IMR-90 (cell line): ENCODE results near the gene NTM. TPM values are rescaled to one million over a fixed set of nuclear protein-coding genes. Genes with fewer than 3 reads are reported as not detected.

Experiments
- ATAC-seq: fragments of 200-7000 bp; cut with Tn5 transposase; 2 replicates; pipeline ENCODE4 v1.9.1; 2020; ENCODE audit warnings: low read depth, mild to moderate bottlenecking, moderate library complexity
- BruUV-seq: library from RNA; stranded (reverse); fragments of 400-500 nt; replicated peaks from 2 replicates; lab custom pipeline; 2021; lab: Mats Ljungman, UMichigan
- CTCF ChIA-PET: fragments of 300-600 bp; formaldehyde crosslinking; extraction: SDS; loops from one replicate; lab custom pipeline; 2021; ENCODE audit warnings: antibody characterized with exemption; lab: Yijun Ruan, JAX
- POLR2A ChIA-PET: fragments of 300-600 bp; sonication (Branson Sonifier 250); formaldehyde crosslinking; loops from one replicate; lab custom pipeline; 2022; ENCODE audit warnings: antibody characterized with exemption; ENCODE audit not compliant: unreplicated experiment; lab: Charles Lee
- DNase-seq: peaks from one replicate; pipeline ENCODE4 v3.0.0; 2013
- H2AFZ ChIP-seq: replicated peaks from 2 replicates; pipeline ENCODE3; 2013; ENCODE audit warnings: low read length, mild to moderate bottlenecking; ENCODE audit not compliant: poor library complexity
- H2AK5ac ChIP-seq: 2 replicates; pipeline ENCODE4 v1.6.1; 2013; ENCODE audit warnings: low read depth, low read length, inconsistent platforms
- H2AK9ac ChIP-seq: replicated peaks from 2 replicates; pipeline ENCODE3; 2013; ENCODE audit warnings: mild to moderate bottlenecking, low read depth, low read length, moderate library complexity; ENCODE audit not compliant: poor library complexity
- H2BK120ac ChIP-seq: 2 replicates; pipeline ENCODE4 v1.6.1; 2013; ENCODE audit warnings: low read depth, low read length, inconsistent platforms
- H2BK15ac ChIP-seq: 3 replicates; pipeline ENCODE4 v1.6.1; 2013; ENCODE audit warnings: low read depth, low read length, inconsistent platforms
- H2BK20ac ChIP-seq: 2 replicates; pipeline ENCODE4 v1.6.1; 2013; ENCODE audit warnings: low read depth, mild to moderate bottlenecking, inconsistent platforms, low read length, moderate library complexity
- H2BK5ac ChIP-seq: 2 replicates; pipeline ENCODE4 v1.6.1; 2013; ENCODE audit warnings: mild to moderate bottlenecking, low read depth, low read length, inconsistent platforms; ENCODE audit not compliant: poor library complexity, severe bottlenecking
- H3K14ac ChIP-seq: replicated peaks from 2 replicates; pipeline ENCODE4 v1.6.1; 2013; ENCODE audit warnings: low read depth, low read length, inconsistent platforms
- H3K18ac ChIP-seq: 2 replicates; pipeline ENCODE4 v1.6.1; 2013; ENCODE audit warnings: low read depth, low read length, control low read depth
- H3K23ac ChIP-seq: 2 replicates; pipeline ENCODE4 v1.6.1; 2013; ENCODE audit warnings: low read depth, low read length, inconsistent platforms
- H3K27ac ChIP-seq: 2 replicates; pipeline ENCODE4 v1.5.1; 2013; ENCODE audit warnings: mild to moderate bottlenecking, control low read depth, low read length; ENCODE audit not compliant: insufficient read depth
- H3K27me3 ChIP-seq: 2 replicates; pipeline ENCODE4 v1.6.1; 2013; ENCODE audit warnings: low read length; ENCODE audit not compliant: control insufficient read depth, insufficient read depth
- H3K36me3 ChIP-seq: 2 replicates; pipeline ENCODE4 v1.6.1; 2013; ENCODE audit warnings: low read length, mixed read lengths; ENCODE audit not compliant: control insufficient read depth, insufficient read depth
- H3K4ac ChIP-seq: 2 replicates; pipeline ENCODE4 v1.6.1; 2013; ENCODE audit warnings: low read depth, low read length, inconsistent platforms
- H3K4me1 ChIP-seq: 2 replicates; pipeline ENCODE4 v1.6.1; 2013; ENCODE audit warnings: low read length, mixed read lengths; ENCODE audit not compliant: control insufficient read depth, insufficient read depth
- H3K4me2 ChIP-seq: 2 replicates; pipeline ENCODE4 v1.6.1; 2013; ENCODE audit warnings: low read depth, mild to moderate bottlenecking, control low read depth, low read length, moderate library complexity
- H3K4me3 ChIP-seq: 2 replicates; pipeline ENCODE4 v1.5.1; 2013; ENCODE audit warnings: low read depth, mild to moderate bottlenecking, control low read depth, low read length, moderate library complexity; ENCODE audit not compliant: insufficient read depth
- H3K56ac ChIP-seq: 2 replicates; pipeline ENCODE4 v1.6.1; 2013; ENCODE audit warnings: low read length, inconsistent platforms; ENCODE audit not compliant: insufficient read depth; ENCODE audit errors: extremely low read depth
- H3K79me1 ChIP-seq, 2 experiments: 2 replicates each; pipeline ENCODE4 v1.6.1; 2013; ENCODE audit warnings: low read length in 2 of 2, inconsistent platforms in 1 of 2, low read depth in 1 of 2
- H3K9ac ChIP-seq: 2 replicates; pipeline ENCODE4 v1.6.1; 2013; ENCODE audit warnings: low read depth, low read length, control low read depth
- H3K9me1 ChIP-seq: 2 replicates; pipeline ENCODE4 v1.6.1; 2013; ENCODE audit warnings: low read length, inconsistent platforms; ENCODE audit not compliant: insufficient read depth
- H3K9me3 ChIP-seq: 2 replicates; pipeline ENCODE4 v1.6.1; 2013; ENCODE audit warnings: low read length; ENCODE audit not compliant: control insufficient read depth, insufficient read depth
- H4K20me1 ChIP-seq: 2 replicates; pipeline ENCODE4 v1.6.1; 2013; ENCODE audit warnings: low read length, inconsistent platforms; ENCODE audit not compliant: insufficient read depth
- H4K5ac ChIP-seq: 2 replicates; pipeline ENCODE4 v1.6.1; 2013; ENCODE audit warnings: mild to moderate bottlenecking, low read depth, low read length, control low read depth
- H4K8ac ChIP-seq, 2 experiments: 2 replicates each; pipeline ENCODE4 v1.6.1; 2013; ENCODE audit warnings: low read depth in 2 of 2, low read length in 2 of 2, control low read depth in 1 of 2, inconsistent platforms in 1 of 2
- H4K91ac ChIP-seq: 2 replicates; pipeline ENCODE4 v1.6.1; 2013; ENCODE audit warnings: low read depth, low read length, inconsistent platforms; ENCODE audit not compliant: insufficient read depth
- CEBPB ChIP-seq: IDR thresholded peaks from 2 replicates; pipeline ENCODE4 v1.6.1; 2012; ENCODE audit warnings: low read depth, low read length, improper control_type of control experiment
- CHD1 ChIP-seq: IDR thresholded peaks from 2 replicates; pipeline ENCODE4 v1.6.1; 2012; ENCODE audit warnings: low read depth, low read length, improper control_type of control experiment
- CTCF ChIP-seq: conservative IDR thresholded peaks from 2 replicates; pipeline ENCODE4 v1.5.1; 2012; ENCODE audit warnings: mild to moderate bottlenecking, low read depth, low read length, improper control_type of control experiment
- FOS ChIP-seq: fragments of 150-350 bp; IDR thresholded peaks from 2 replicates; pipeline ENCODE4 v1.6.1; 2016; ENCODE audit warnings: low read depth, low read length
- MAZ ChIP-seq: IDR thresholded peaks from 2 replicates; pipeline ENCODE4 v1.6.1; 2012; ENCODE audit warnings: low read depth, mild to moderate bottlenecking, low read length, improper control_type of control experiment, moderate library complexity, borderline replicate concordance
- MXI1 ChIP-seq: IDR thresholded peaks from 2 replicates; pipeline ENCODE4 v1.6.1; 2012; ENCODE audit warnings: low read depth, mild to moderate bottlenecking, low read length, moderate library complexity, borderline replicate concordance
- NFE2L2 ChIP-seq: fragments of 150-350 bp; IDR thresholded peaks from 2 replicates; pipeline ENCODE4 v1.6.1; 2016; ENCODE audit warnings: low read depth, mild to moderate bottlenecking, low read length
- POLR2A ChIP-seq: IDR thresholded peaks from 2 replicates; pipeline ENCODE4 v1.6.1; 2012; ENCODE audit warnings: mild to moderate bottlenecking, low read depth, low read length
- RAD21 ChIP-seq: IDR thresholded peaks from 2 replicates; pipeline ENCODE4 v1.6.1; 2012; ENCODE audit warnings: low read length, improper control_type of control experiment
- RFX5 ChIP-seq: IDR thresholded peaks from 2 replicates; pipeline ENCODE4 v1.8.0; 2012; ENCODE audit warnings: low read depth, mild to moderate bottlenecking, low read length, moderate library complexity
- SMC3 ChIP-seq: fragments of 150-350 bp; IDR thresholded peaks from 2 replicates; pipeline ENCODE4 v1.6.1; 2016; ENCODE audit warnings: low read depth, mild to moderate bottlenecking, antibody characterized with exemption, low read length, moderate library complexity
- USF2 ChIP-seq: fragments of 150-350 bp; IDR thresholded peaks from 2 replicates; pipeline ENCODE4 v1.6.1; 2017; ENCODE audit warnings: mild to moderate bottlenecking, antibody characterized with exemption, low read length, low read depth
- WGBS, 2 experiments: methylation state at CpG; one replicate each; pipeline versions ENCODE4 v1.1.5 to v1.1.7; 2013; ENCODE audit warnings: missing lambda C conversion rate in 2 of 2; ENCODE audit not compliant: insufficient read length in 1 of 2; ENCODE audit errors: extremely low coverage in 2 of 2; 5-methylcytosine and 5-hydroxymethylcytosine counted together
- dilution Hi-C: fragments of 300-500 bp; cut with HindIII; formaldehyde crosslinking; loops from one replicate; pipeline ENCODE4 v1.14.3; 2018; ENCODE audit warnings: low sequenced_read_pairs; ENCODE audit not compliant: unreplicated experiment
- in situ Hi-C: fragments of 300-500 bp; cut with MboI; formaldehyde crosslinking; loops from 3 replicates; pipeline ENCODE4 v1.14.3; 2019; ENCODE audit warnings: low sequenced_read_pairs, inconsistent platforms, mixed read lengths
- intact Hi-C: fragments of 100-400 bp; cut with micrococcal nuclease; formaldehyde crosslinking; loops from 2 replicates; pipeline ENCODE4 v1.10.0; 2022
- polyA plus RNA-seq, 3 experiments: library from polyadenylated mRNA; depleted of rRNA; stranded (reverse); fragments of >200 nt; gene quantifications; 2 replicates each; pipeline ENCODE4 v1.2.3, GENCODE V29; 2012; ENCODE audit warnings: low replicate concordance in 1 of 3
- total RNA-seq: library from RNA; depleted of rRNA; stranded (reverse); fragments of >200 nt; gene quantifications from 2 replicates; pipeline ENCODE4 v1.2.3, GENCODE V29; 2012

NTM gene
- total and polyA plus RNA-seq, 2 of the 4 experiments (the other 2 are of a cell fraction) = 19.5 to 25.5 TPM

- DNase-seq = no peak
- no peak overlapping the region for H2BK15ac ChIP-seq
- no peak overlapping the region for H4K91ac ChIP-seq
- no peaks in the 10 kb centered on the region for H4K20me1 ChIP-seq
- no peaks in the 10 kb centered on the region for H3K36me3 ChIP-seq
- H3K23ac ChIP-seq = no peak overlapping the region
- POLR2A ChIA-PET = no interaction called here
- no peak overlapping the region for H2BK120ac ChIP-seq
- H3K18ac ChIP-seq = no peak overlapping the region
- BruUV-seq = no TSS peak
- H3K79me1 ChIP-seq = no peaks in the 10 kb centered on the region
- H3K9me1 ChIP-seq = peaks cover 4% of the 10 kb centered on the region
- H3K27me3 ChIP-seq = no peaks in the 10 kb centered on the region
- dilution Hi-C loops (no loop called here), in situ Hi-C loops (no loop called here), intact Hi-C loops (no loop called here)
- H2AK9ac ChIP-seq = no peak overlapping the region
- H3K56ac ChIP-seq = no peak overlapping the region
- H4K8ac ChIP-seq = no peak overlapping the region
- H3K4me1 ChIP-seq = no peaks in the 10 kb centered on the region
- no peak for TF ChIP-seq FOS
- no peak for TF ChIP-seq RAD21
- no peak for TF ChIP-seq RFX5
- no peak for TF ChIP-seq CHD1
- no peak for TF ChIP-seq MAZ
- no peak for TF ChIP-seq USF2
- TF ChIP-seq POLR2A = no peak
- no peak for TF ChIP-seq NFE2L2
- TF ChIP-seq CEBPB = no peak
- TF ChIP-seq MXI1 = no peak
- no peak for TF ChIP-seq SMC3
- no peak for TF ChIP-seq CTCF
- no peak overlapping the region for H3K4me3 ChIP-seq
- no peak for ATAC-seq
- no peak overlapping the region for H3K14ac ChIP-seq
- no peaks in the 10 kb centered on the region for H3K9me3 ChIP-seq
- 72% methylated on average over 4 of the region's 6 CpGs; no CpG with 5 or more reads in 1 of the 2 experiments for WGBS, 2 experiments
- H2BK20ac ChIP-seq = no peak overlapping the region
- H3K4me2 ChIP-seq = no peak overlapping the region
- no peak overlapping the region for H2BK5ac ChIP-seq
- no peak overlapping the region for H2AK5ac ChIP-seq
- H3K4ac ChIP-seq = no peak overlapping the region
- H4K5ac ChIP-seq = no peak overlapping the region
- CTCF ChIA-PET = no interaction called here
- no peak overlapping the region for H2AFZ ChIP-seq
- no peak overlapping the region for H3K9ac ChIP-seq
- H3K27ac ChIP-seq = no peak overlapping the region
These were observed 830.0 kb downstream of the NTM start for GRCh38 chr11:132200353-132200936.
